Stimulated activated naive B cell treated with anti-CD40 and anti-IgM and Interleukin-4, amounts not matched to agents 10 μg/mL and 1 μg/mL and 100 μg/mL, for 72 hours (primary cell): ENCODE measurements around the gene ASPSCR1.

Experiments used
- ATAC-seq, 2 donors: fragments of 150-1000 bp; cut with Tn5 transposase; replicated peaks; 2 replicates each; pipeline ENCODE4 v1.10.0; 2021; ENCODE audit warnings: moderate library complexity in 1 of 2
- DNase-seq: peaks from one replicate; pipeline ENCODE4 v3.0.0; 2021
- H3K27ac Mint-ChIP-seq: one replicate; pipeline ENCODE4 v1.8.0; 2022; ENCODE audit warnings: mild to moderate bottlenecking, mixed read lengths
- H3K27me3 Mint-ChIP-seq, 2 donors: one replicate each; pipeline ENCODE4 v1.8.0; 2022; ENCODE audit warnings: mixed read lengths in 2 of 2
- H3K36me3 Mint-ChIP-seq, 2 donors: one replicate each; pipeline ENCODE4 v1.8.0; 2022; ENCODE audit warnings: mixed read lengths in 2 of 2, mild to moderate bottlenecking in 1 of 2
- H3K4me1 Mint-ChIP-seq, 2 donors: one replicate each; pipeline ENCODE4 v1.8.0; 2022; ENCODE audit warnings: mixed read lengths in 2 of 2, mild to moderate bottlenecking in 1 of 2
- H3K4me3 Mint-ChIP-seq, 2 donors: one replicate each; pipeline ENCODE4 v1.8.0; 2022; ENCODE audit warnings: mild to moderate bottlenecking in 2 of 2, mixed read lengths in 2 of 2, moderate library complexity in 1 of 2
- H3K9me3 Mint-ChIP-seq, 2 donors: one replicate each; pipeline ENCODE4 v1.8.0; 2022; ENCODE audit warnings: mixed read lengths in 2 of 2, mild to moderate bottlenecking in 1 of 2

The ASPSCR1 gene

GRCh38 chr17:82012640-82013295 lies 35.3 kb downstream of the ASPSCR1 start:
- Mint-ChIP-seq H3K27me3 (no peaks in the 10 kb centered on the region), H3K4me1 (no peaks in the 10 kb centered on the region), H3K27ac (no peak overlapping the region), H3K4me3 (no peak overlapping the region), H3K36me3 (peaks cover 6 to 14% of the 10 kb centered on the region in 2 donors), H3K9me3 (no peaks in the 10 kb centered on the region)
- DNase-seq (no peak), ATAC-seq (no peak)

DNA sequence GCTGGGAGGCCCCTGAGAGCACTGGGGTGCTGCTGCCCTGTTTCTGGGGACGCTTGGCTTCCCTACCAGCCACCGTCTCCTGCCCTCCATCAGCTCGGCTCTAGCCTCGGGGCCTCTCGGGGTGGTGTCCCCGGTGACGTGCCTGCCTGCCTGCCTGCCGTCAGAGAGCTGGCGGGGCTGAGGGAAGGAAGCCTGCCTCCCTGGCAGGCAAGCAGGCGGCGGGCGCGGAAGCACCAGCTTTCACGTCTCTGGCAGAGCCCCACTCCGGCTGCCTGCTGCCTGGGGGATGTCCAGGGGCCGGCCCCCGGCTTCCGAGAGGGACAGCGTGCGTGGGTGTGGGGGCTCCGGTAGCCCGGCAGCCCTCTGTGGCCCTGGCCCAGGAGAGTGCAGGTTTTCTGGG lies 35.9 kb downstream of the ASPSCR1 start:
- H3K27me3 Mint-ChIP-seq: no peaks in the 10 kb centered on the region

DNA sequence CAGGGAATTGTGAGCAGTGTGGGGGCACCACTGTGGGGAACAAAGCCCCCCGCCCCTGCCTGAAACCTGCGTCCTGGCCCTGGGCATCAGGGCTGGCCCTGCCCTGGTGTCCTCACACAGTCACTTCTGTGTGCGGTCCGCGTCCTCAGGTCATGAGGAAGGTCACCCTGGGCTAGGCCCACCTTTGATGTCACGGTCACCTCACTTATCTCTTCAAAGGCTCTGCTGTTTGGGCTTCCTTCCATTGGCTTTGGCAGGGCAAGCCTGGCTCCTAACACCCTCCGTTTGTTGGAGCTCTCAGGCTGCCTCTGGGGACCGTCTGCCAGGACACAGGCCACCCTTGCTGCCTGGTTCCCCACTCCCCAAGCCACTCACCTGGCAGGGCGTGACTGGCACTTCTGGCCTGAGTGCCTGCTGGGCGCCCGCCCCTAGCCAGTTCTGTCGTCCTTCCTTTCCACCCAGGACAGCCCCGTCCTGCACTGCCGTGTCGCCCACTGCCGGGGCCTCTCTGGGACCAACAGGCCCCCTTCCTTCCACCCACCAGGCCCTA lies 36.4 kb downstream of the ASPSCR1 start:
- no peaks in the 10 kb centered on the region for H3K27me3 Mint-ChIP-seq
- H3K36me3 Mint-ChIP-seq: peaks cover 6 to 11% of the 10 kb centered on the region in 2 donors

More for the DNA sequence above, 35.9 kb downstream of the ASPSCR1 start:
- H3K36me3 Mint-ChIP-seq: peaks cover 6 to 10% of the 10 kb centered on the region in 2 donors
- no peaks in the 10 kb centered on the region for H3K9me3 Mint-ChIP-seq
- no peak for ATAC-seq
- no peak for DNase-seq
- H3K4me1 Mint-ChIP-seq: no peaks in the 10 kb centered on the region
- H3K27ac Mint-ChIP-seq: no peak overlapping the region
- H3K4me3 Mint-ChIP-seq: no peak overlapping the region

GRCh38 chr17:82014432-82014831 lies 37.0 kb downstream of the ASPSCR1 start:
- Mint-ChIP-seq H3K36me3 (peaks cover 6 to 10% of the 10 kb centered on the region in 2 donors), H3K4me3 (no peak overlapping the region), H3K4me1 (peaks cover 0 to 1% of the 10 kb centered on the region in 2 donors), H3K9me3 (no peaks in the 10 kb centered on the region), H3K27ac (no peak overlapping the region), H3K27me3 (no peaks in the 10 kb centered on the region)
- ATAC-seq (no peak), DNase-seq (no peak)

More for the DNA sequence above, 36.4 kb downstream of the ASPSCR1 start:
- Mint-ChIP-seq H3K9me3 (no peaks in the 10 kb centered on the region), H3K4me3 (peak overlapping the region in 1 of 2 donors; percentile 35), H3K4me1 (no peaks in the 10 kb centered on the region), H3K27ac (no peak overlapping the region)
- DNase-seq (no peak), ATAC-seq (no peak)

GRCh38 chr17:82014971-82015310 lies 37.5 kb downstream of the ASPSCR1 start:
- Mint-ChIP-seq H3K4me1 (peaks cover 1 to 2% of the 10 kb centered on the region in 2 donors), H3K36me3 (peaks cover 3 to 8% of the 10 kb centered on the region in 2 donors), H3K9me3 (no peaks in the 10 kb centered on the region), H3K4me3 (no peak overlapping the region), H3K27ac (no peak overlapping the region), H3K27me3 (no peaks in the 10 kb centered on the region)
- DNase-seq (no peak), ATAC-seq (no peak)

DNA sequence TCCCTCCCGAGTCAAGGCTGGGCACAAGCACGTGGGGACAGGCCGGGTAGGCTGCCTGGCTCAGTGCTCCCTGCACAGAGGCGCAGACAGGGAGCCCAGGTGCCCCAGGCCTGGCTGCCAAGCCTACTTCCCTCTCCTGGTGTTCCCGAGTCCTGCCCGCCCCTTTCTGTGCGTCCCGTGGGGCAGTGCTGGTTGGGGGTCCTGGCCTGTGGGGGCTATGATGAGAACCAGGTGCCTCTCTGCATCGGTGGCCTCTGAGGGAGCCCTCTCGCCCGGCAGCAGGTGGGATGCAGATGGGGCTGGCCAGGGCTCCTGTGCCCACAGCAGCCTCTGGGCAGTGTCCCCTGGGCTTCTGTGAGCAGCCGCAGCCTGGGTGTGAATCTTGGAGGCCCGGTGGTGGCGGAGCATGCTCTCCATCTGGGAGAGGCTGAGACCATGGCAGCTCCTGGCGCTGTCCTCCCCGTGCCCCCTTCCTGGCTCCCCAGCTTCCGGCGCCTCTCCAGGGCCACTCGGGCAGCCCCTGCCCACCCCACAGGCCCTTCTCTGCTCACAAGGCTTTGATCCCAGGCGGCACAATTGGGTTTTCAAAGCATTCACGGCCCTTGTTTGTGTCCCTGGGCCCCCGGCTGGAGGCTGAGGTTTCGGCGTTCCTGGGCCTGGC lies 38.0 kb downstream of the ASPSCR1 start:
- peaks cover 3 to 7% of the 10 kb centered on the region in 2 donors for H3K4me1 Mint-ChIP-seq
- H3K4me3 Mint-ChIP-seq: no peak overlapping the region
- no peaks in the 10 kb centered on the region for H3K27me3 Mint-ChIP-seq
- H3K27ac Mint-ChIP-seq: no peak overlapping the region
- no peak for DNase-seq
- H3K36me3 Mint-ChIP-seq: peaks cover 3 to 9% of the 10 kb centered on the region in 2 donors
- H3K9me3 Mint-ChIP-seq: no peaks in the 10 kb centered on the region
- ATAC-seq: no peak

GRCh38 chr17:82016061-82016874 lies 38.8 kb downstream of the ASPSCR1 start:
- Mint-ChIP-seq H3K4me1 (peaks cover 8 to 15% of the 10 kb centered on the region in 2 donors), H3K27me3 (no peaks in the 10 kb centered on the region), H3K4me3 (no peak overlapping the region), H3K27ac (no peak overlapping the region), H3K9me3 (no peaks in the 10 kb centered on the region), H3K36me3 (peaks cover 3 to 7% of the 10 kb centered on the region in 2 donors)
- ATAC-seq: no peak
- DNase-seq: no peak

GRCh38 chr17:82016875-82017459 lies 39.5 kb downstream of the ASPSCR1 start:
- ATAC-seq (no peak), DNase-seq (no peak)
- Mint-ChIP-seq H3K4me3 (no peak overlapping the region), H3K4me1 (peaks cover 15 to 22% of the 10 kb centered on the region in 2 donors), H3K27ac (no peak overlapping the region), H3K9me3 (no peaks in the 10 kb centered on the region), H3K27me3 (no peaks in the 10 kb centered on the region), H3K36me3 (peaks cover 3 to 7% of the 10 kb centered on the region in 2 donors)

GRCh38 chr17:82017612-82018151 lies 40.3 kb downstream of the ASPSCR1 start:
- Mint-ChIP-seq H3K4me1 (peaks cover 17 to 24% of the 10 kb centered on the region in 2 donors), H3K9me3 (no peaks in the 10 kb centered on the region), H3K4me3 (no peak overlapping the region), H3K36me3 (peaks cover 3 to 6% of the 10 kb centered on the region in 2 donors), H3K27ac (no peak overlapping the region), H3K27me3 (no peaks in the 10 kb centered on the region)
- DNase-seq: no peak
- no peak for ATAC-seq

DNA sequence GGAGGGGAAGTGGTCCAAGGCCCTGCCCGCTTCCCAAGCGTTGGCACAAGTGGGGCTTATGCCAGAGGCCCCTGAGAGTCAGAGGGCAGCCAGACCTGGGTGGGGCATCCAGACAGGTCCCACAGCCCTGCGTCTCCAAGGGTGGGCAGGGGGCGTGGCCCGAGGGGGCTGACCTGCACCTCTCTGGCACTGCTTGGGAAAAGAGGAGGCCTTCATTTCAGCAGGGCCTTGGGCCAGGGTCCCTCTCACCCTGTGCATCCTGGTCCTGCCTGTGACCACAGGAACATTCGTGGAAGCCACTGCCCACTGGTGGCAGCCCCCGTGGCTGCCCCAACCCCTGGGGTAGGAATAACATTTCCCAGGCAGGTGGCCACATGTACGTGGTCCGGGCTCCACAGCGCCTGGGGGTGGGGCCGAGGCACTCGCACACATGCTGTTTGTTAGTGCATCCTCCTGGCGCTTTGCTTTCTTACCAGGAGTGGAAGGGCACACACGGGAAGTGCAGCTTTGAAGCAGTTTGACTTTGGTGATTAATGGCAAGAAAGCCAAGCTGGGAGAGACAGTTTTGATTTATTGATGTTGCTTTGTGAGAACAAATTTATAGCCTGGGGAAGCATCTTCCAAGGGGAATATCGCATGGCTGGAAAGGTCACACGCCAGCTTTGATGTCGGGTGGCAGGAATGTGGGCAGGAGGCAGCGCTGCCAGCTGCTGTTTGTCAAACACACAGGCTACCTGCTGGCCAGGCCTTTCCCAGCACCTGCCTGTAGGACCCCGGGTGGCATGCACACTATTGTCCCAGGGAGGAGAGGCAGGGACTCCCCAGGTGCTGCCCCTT lies 40.9 kb downstream of the ASPSCR1 start:
- Mint-ChIP-seq H3K27ac (no peak overlapping the region), H3K27me3 (no peaks in the 10 kb centered on the region), H3K4me3 (no peak overlapping the region), H3K36me3 (peaks cover 3 to 4% of the 10 kb centered on the region in 2 donors), H3K4me1 (peaks cover 17 to 24% of the 10 kb centered on the region in 2 donors), H3K9me3 (no peaks in the 10 kb centered on the region)
- ATAC-seq (no peak), DNase-seq (no peak)

DNA sequence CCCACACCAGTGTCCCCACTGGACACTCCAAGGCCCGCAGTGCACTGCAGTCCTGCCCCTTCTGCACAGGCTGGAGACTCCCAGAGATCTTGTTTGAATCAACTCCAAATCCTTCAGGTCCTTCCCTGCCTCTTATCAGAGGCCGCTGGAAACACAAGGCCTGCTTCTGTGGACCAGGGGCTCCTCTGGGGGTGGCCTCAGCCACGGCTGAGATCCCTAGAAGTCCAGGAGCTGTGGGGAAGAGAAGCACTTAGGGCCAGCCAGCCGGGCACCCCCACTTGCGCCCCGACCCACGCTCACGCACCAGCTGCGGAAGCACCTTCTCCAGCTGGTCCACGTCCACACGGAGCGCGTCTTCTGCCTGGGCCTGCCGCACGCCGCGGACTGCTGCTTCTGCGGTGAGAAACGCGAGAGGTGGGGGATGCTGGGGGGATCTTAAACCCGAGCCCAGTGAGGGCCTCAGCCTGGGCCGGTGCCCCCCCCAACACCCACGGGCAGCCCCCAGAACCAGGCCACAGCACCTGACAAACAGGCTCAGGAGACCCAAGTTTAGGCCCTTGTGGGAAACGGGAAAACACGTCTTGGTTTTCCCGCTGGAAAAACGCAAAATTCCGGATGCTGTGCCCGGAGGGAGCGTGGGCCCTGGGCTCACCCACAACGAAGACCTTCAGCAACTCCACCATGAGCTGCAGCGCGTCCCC lies 41.7 kb downstream of the ASPSCR1 start:
- Mint-ChIP-seq H3K4me1 (peaks cover 22 to 31% of the 10 kb centered on the region in 2 donors), H3K36me3 (peaks cover 3 to 4% of the 10 kb centered on the region in 2 donors), H3K27ac (no peak overlapping the region), H3K4me3 (no peak overlapping the region), H3K9me3 (no peaks in the 10 kb centered on the region), H3K27me3 (no peaks in the 10 kb centered on the region)
- ATAC-seq: no peak
- DNase-seq: no peak

DNA sequence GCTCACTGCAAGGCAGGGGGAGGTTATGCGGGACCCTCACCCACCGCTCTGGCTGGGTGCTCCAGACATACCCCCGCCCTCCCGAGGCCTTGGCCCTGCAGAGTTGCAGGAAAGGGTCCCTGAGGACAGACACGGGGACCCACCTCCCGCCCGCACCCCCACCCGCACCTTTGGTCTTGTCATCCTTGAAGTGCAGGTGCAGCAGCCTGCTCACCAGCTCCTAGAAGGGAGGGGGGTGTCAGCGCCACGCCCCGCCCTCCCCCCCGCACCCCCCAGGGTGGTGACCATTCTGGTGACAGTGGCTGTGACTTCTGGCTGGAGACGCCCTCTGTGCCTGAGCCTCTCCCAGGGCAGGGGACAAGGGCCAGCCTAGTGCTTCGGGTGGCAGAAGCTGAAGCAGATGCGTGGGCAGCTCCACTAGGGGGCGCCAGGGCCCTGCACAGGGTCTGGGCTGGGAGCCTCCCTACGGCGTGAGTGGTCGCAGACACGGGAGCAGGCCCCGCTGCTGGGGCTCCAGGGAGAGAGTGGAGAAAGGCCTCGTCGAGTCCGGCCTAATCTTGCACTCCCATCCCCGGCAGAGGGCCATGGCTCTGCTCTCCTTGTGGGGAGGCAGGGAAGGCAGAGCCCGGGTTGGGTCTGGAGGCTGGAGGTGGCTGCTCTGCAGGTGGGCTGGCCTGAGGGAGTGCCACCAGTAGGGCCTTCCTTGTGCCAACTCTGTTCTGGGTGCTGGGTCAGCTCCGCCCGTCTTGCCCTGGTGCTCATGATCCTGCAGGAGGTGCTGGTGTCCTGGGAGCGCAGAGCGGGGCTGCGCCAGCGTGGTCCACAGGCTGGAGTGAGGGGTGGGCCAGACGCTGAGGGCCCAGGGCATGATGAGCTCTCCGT lies 42.5 kb downstream of the ASPSCR1 start:
- Mint-ChIP-seq H3K27ac (no peak overlapping the region), H3K4me1 (peaks cover 23 to 33% of the 10 kb centered on the region in 2 donors), H3K36me3 (peaks cover 3 to 4% of the 10 kb centered on the region in 2 donors), H3K9me3 (no peaks in the 10 kb centered on the region), H3K27me3 (no peaks in the 10 kb centered on the region), H3K4me3 (peak overlapping the region in 1 of 2 donors; percentile 23)
- ATAC-seq: no peak
- DNase-seq: peak; percentile 51
